HG02642 (cell line): ENCODE measurements around the gene BMAL1.
A peak's percentile ranks its signal among the peaks of the same experiment; 100 is the strongest.

ENCODE experiments used
- ATAC-seq: cut with Tn5 transposase; IDR thresholded peaks from one replicate; pipeline ENCODE4 v1.9.1; 2021; ENCODE audit warnings: mild to moderate bottlenecking; ENCODE audit not compliant: unreplicated experiment, poor library complexity

Gene BMAL1

DNA sequence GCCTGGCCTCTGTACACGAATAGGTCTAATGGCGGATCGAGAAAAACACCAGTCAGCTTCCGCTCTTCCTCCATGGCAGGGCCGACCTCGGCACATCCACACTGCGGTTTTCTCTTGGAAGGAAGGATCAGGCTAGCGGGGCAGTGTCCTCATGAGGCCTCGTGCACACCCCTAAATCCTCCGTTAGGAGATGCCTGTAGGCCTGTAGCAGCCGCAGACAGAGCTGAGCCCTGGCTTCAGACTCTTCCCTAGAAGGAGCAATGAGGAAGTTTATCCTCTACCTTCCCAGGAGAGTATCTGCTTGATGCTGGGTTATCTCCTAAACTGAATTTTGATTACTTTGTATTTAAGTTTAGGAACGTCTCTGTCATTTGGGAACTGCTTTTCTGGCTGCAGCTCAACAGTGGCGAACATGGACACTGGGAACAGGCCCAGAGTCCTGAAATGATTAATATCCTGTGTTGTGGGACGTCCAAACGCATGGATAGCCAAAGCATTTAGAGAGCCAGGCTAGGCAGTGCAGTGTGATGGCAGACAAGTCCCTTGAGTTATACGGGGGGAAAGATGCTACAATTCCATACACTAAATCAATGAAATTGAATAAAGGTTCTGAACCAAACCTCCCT is 16.5 kb upstream of the BMAL1 start:
- no peak for ATAC-seq

DNA sequence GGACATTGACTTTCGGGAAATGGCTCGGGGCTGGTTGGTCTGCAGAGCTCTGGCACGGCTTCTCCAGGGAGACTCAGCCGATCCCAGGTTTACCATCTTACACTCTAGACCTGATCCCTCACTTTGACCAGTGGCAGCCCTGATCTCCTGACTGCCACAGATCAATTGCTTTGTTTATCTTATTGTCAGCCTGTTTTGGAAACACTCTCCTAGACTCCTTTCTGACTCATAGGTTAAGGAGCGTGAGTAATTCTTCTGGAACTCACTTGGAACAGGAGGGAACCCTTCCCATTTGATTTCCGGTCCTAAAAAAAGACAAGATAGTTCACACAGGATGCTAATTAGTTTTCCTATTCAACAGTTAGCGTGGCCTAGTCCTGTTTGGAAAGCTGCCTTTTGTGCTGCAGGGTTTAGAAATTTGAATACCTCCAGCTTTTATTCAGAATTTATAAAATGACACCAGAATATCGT is 16.0 kb upstream of the BMAL1 start:
- no peak for ATAC-seq

DNA sequence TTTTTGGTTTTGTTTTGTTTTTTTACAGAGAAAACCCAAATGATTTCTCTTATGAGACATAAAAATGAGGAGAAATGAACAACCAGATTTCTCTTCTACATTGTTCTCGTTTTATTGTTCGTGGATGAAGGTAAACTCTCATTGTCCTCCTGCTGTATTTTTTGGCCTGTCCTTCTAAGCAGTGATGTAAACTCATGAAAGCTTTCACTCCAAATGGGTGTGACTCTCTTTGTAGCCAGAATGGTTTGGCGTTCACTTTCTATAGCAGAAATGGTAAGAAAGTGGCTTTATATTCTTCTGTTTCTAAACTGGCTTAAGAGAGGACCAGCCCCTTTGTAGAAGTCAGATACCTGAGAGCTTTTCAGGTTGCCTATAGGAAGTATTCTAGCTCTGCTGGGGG is 15.5 kb upstream of the BMAL1 start:
- ATAC-seq, result no peak

DNA sequence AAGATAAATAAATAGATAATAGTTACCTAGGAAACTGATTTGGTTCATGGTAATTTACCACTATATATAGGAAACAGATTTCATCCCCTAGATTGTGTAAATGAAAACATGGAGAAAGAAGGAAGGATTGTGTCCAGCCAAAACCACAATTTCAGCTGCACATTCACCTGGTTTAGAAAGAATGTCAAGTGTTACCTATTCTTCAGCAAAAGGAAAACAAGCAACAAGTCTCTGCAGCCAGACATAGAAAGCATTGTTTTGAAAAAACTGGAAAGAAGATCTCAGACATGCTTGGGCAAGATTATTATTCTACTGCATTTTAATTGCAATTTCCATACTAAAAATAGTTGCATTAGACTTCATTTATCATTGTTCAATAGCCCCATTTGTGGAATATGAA is 8.8 kb upstream of the BMAL1 start:
- no peak for ATAC-seq

DNA sequence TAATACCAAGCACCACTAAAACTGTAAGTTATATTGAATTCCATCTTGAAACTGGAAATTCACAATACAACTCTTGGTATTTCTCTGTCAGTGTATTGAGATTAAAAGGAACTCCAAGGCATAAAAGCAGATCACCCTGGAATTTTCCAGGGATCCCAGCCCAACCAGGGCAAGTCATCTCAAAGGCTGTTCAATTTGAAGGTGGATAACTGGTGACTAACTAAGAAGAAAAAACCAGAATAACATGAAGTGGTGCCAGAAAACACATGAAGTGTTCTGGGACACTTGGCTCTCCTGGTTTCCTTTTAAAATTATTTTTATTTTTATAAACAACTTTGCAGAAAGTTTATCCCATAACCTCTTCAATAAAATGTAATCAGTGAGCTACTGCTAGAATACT is 7.8 kb upstream of the BMAL1 start:
- ATAC-seq, result no peak

DNA sequence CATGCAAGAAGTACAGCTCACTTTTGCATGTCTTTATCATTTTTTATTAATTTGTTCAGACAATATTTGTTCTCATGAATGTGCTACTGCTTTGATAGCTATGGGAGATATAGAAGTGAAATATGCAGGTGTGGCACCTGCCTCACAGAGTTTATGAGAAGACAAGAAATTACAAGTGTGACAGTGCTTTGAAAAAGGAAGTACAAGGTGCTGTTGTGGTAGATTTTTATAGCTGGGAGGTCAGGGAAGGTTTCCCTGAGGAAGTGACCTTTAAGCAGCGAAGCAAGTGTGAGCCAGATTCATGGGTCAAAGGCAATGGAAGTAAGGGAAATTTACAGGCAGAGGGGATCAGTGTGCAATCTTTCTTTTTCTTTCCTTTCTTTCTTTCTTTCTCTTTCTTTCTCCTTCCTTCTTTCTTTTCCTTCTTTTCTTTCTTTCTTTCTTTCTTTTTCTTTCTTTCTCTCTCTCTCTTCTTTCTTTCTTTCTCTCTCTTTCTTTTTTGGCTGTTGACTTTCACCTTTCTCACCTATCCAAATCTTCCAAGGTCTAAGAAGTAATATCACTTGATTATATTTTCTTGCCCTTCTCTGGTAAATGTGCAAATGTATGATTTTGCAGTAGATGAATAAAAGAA is 6.4 kb upstream of the BMAL1 start:
- no peak for ATAC-seq

DNA sequence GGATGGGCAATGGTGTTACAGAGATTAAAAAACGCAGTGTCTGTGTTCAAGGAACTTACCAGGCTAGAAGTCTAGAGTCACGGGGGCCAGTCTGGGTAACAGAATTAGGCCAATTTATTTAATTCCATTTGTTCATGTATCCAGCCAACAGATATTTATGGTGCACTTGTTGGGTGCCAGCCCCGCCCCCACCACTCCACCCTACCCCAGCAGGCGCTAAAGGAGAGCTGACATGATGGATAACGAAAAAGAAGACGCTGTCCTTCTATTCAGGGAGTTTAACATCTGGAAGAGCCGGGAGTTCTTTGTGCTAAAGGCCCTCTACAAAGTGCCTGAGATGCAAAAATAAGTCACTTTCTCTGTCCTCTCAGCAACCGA is 1.1 kb upstream of the BMAL1 start:
- ATAC-seq, result no peak

DNA sequence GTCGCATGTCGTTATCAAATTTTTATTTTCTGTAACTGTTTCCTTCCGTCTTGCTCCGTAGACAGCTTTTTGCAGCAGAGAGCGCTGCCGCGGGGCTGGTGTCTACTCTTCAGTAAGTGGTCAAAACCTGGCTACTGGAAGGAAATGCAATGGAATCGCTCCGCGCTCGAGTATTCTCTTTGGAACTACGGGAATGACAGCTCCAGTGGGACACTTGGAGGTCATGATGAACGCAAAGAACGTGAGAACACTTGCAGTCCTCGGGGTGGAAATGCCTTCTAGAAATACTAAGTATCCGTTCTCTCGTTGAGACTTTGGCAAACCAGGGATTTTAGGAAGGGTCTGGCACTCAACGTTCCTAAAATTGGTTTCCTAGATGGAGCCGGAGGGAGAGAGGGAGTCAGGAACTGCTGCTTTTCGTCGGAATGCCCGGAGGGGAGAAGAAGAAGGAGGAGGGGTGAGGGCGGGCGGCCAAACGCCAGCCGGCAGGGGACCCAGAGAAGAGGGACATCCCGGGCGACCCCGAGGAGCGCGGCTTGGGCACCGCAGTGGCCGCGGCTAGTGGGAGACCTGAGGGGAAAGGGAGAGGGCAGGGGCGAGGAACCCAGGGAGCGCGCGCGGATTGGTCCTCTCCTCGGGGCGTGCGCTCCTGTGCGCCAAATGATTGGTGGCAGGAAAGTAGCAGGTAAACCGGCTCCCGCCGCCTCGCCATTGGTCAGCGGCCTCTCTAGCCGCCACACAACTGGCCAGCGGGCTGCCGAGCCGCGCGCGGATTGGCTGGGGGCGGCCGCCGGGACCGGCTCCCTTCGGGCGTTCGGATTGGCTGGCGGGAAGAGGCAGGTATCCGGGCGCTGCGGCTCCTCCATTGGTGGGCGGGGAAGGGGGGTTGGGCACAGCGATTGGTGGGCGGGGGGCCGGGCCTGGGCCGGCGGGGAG is 490 bp upstream of the BMAL1 start:
- ATAC-seq, result peak; percentile 94

DNA sequence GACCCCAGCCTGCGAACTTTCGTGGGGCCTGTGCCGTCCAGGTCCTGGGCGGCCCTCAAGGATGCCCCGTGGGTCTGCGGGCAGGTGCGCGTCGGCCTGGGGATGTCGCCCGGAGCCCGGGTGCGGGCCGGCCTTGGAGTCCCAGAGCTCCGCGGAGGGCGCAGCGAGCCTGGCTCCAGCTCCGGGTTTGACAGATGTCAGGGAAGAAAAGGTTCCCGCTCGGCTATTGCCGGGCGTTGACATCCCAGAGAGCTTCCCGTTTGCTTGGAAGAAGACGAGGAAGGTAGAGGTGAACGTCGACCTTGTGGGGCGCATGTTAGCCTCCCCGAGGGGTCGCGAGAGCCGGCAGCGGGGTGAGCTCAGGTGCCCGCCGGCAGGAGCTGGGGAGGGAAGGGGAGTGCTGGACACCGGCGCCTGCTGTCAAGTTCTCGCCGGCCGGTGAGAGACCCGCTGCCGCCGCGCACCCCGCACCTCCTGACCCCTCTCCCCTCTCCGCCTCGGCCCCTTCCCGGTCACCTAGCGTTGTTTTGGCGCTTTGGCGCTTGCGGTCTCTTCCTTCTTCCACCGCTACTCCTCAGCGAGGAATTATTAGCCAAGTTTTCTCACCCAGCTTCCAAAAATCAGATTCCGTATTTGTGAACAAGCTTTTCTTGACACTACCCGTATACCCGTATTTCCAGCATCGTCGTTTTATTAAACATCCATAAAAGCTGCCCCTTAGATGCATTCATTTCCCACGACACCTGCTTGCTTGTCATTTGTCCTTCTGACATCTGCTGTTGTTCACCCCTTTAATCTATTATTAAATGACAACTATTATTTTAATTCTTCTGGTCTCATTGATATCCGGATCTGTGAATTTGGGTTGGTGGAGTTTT is 1.3 kb downstream of the BMAL1 start:
- ATAC-seq, result no peak

DNA sequence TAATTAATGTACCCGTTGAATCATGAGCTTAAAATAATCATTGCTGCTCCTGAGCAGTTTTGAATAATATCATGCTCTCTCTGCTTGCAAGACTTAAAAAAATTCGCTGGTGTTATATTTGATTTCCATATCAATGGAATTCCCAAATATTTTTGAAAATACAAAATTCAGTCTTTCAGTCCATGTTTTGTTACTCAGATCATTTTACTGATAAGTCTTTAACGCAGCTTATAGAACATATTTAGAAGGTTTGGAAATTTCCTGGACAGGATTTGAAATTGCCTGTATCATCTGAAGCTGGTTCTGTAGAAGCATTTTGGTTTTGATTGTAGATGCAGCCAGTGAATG is 1.9 kb downstream of the BMAL1 start:
- no peak for ATAC-seq

DNA sequence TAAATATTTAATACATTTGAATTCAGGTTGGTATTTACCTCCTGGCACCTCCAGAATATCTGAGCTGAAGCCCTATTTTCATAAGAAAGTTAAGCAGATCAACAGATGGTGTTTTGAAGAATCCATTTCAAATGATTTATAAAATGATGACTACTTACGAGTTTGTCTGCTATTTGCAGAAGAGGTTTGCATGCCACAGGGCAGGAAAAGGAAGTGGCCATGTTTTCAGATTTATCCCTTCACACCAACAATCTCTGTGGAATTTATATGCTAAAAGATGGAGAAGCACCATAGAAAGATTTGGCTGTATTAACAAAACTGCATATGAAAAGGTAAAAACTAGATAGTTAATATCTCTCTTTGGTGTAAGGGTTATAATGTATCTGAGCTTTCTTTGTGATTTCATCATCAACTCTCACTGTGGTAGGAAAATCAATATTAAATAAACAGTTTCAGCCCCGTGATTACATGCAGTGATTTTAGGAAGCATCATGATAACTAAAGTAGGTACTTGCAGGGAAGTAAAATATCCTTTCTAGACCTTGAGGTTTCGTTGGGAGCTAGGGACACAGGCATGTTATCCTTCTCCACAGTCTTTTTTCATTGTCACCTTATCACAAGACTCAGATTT is 2.6 kb downstream of the BMAL1 start:
- no peak for ATAC-seq

DNA sequence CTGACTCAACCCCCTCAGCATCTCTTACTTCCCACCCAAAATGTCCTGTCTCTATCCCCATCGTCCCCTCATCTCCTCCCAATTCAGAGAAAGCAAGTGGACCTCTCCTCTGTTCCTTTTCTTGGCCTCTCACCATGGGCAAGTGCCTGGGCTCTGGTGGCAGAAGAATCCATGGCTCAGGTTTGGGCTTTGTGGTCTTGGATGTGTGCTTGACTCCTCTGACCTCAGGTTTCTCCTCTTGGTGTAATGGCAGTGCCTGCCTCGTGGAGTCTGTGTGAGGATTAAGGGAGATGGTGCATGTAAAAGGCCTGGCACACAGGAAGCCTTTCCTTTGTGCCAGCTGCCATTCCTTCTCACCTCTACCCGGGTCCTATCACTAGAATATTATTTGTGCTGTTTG is 3.2 kb downstream of the BMAL1 start:
- no peak for ATAC-seq

DNA sequence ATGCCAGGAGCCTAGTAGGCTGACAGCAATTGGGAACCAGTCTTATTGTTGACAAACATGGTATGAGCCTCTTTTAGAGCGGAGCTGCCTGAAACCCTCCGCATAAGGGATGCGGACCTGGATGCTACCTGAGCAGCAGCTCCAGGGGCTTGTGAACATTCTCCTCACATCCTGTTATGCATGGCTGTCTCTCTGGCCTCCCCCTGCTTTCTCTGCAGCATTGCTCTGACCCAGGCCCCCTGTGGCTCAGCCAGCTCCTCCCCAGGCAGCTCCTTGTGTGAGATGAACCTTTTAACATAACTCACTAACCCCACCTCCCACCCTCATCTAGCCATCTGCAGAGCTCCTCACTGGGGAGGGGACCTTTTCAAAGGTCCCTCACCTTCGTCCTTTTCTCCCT is 6.0 kb downstream of the BMAL1 start:
- no peak for ATAC-seq

DNA sequence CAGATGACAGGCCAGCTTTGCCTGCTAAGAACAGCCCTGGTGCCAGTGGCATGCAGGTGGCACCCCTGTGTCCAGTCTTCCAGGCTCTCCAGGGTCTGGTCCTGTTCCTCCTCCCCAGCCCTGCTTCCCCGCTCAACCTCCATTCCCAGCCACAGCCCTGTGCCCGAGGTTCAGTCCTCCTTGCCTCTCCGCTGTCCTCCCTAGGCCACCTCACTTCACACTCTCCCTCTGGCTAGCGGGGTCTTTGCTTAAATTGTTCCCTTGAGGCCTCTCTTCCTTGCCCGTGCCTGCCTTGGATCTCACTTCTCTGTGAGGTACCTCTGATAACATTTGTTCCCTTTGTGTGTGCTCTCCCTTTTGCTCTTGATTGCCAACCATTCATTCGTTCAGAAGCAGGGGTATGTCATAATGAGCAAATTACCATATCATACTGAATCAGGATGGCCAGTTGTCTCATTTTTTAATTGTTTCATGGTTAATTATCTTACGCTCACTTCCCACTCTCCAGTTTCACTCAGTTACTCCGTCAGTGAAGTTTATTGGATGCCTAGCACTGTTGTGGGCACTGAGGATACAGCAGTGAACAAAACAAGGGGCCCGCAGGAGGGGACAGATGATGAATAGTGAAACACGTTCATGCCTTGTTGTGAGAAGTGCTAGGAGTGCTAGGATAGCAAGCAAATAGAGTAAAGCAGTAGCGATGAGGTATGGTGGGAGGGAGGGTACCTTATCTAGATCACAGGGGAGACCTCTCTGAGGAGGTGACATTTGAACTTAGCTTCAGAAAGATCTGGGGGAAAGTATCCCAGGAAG is 7.4 kb downstream of the BMAL1 start:
- ATAC-seq, result no peak

DNA sequence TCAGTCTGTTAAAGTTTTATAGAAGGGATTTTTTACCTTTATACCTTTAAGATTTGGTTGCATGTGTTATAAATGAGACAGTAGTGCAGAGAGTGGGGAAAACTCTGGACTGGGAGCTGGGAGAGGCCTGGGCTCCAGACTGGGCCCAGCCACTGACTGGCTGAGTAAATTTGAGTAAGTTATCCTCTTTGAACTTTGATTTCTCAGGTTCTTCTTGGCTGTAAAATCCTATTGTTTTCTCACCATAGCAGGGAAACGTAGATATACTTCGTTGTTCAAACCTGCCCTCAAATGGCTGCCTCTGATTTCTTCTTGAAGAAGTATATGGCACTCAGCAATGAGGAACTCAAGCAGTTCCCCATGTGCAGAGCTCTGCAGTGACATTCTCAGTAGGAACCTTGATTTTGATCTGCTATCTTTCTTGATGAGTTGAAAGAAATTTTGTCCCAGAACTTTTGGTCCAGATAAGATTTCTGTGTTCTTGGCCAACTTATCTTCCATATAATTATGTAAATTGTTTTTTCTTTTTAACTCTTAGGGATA is 8.8 kb downstream of the BMAL1 start:
- no peak for ATAC-seq

DNA sequence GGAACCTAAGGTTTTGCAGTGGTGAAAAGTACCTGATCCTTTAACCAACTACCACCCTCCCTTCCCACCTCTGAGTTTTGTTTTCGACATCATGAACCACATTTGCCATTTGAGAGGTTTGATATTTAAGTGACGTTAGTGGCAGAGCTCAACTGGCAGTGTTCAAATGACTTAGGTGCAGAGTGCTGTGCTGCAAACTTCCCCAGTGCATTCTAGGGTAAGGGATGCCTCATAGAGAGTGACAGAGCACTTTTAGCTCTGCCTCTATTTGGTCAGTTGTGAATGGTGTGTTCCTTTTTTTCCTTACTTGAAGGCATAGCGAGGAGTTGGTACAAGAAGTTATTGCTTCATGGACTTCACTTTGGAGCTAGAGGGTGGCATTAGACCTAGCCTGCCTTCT is 9.4 kb downstream of the BMAL1 start:
- no peak for ATAC-seq

DNA sequence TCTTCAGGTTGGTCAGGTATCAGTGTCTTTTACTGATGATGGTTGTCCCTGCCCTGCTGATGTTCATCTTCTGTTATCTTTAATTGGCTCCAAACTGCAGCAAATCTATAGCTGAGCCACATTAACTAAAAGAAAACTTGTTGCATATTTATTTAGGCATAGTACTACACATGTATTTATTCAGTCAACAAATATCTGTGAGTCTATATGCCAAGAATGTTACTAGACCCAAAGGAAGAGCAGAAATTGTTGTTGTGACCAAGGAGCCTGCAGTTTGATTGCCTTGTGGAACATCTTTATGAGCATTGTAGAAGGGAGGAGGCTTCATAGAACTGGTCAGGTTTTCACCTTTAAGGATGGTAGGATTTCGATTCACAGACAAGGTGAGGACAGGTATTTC is 10.1 kb downstream of the BMAL1 start:
- no peak for ATAC-seq

DNA sequence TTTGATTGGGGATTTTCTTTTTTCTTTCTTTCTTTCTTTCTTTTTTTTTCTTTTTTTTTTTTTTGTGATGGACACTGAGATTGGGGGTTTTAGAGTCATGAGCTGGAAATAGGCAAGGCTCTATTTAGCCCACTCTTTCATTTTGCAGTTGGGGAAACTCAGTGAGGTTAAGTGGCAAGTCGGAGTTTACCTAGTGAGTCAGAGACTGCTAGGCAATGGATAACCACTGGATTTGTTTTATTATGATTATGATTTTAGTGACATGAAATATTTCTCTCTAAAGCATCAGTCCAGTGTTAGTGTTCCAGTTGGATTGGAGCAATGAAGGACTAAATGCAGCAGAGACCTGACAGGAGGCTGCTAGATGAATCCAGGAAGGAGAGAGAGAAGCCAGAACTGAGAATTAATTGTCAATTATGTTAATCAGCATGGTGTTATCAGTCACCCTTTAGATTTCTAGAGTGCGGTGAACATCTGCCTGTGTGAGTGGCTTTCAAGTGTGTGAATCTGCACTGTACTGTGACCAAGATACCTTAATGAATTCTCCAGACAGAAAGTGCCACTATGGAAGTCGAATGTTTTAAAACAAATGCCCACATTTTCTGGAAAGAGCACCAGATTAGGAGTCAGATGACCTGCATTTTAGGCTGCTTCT is 10.9 kb downstream of the BMAL1 start:
- ATAC-seq, result no peak
